Psoas muscle (tissue), 8 donors: ENCODE measurements around the gene RASGRP3. TPM values are rescaled to one million over a fixed set of nuclear protein-coding genes. Genes with fewer than 3 reads are reported as not detected.

Experiments used
- ATAC-seq, 4 donors: fragments of 200-7000 bp; cut with Tn5 transposase; one replicate each; pipeline ENCODE4 v1.9.1; 2020; ENCODE audit warnings: moderate library complexity in 3 of 4, mild to moderate bottlenecking in 2 of 4
- DNase-seq, 2 donors: peaks; one replicate each; pipeline ENCODE4 v3.0.0-alpha.2; 2020
- H3K27ac ChIP-seq: fragments of 200-600 bp; one replicate; pipeline ENCODE4 v1.8.0; 2022
- H3K27me3 ChIP-seq, 3 donors: fragments of 200-600 bp in 1 of 3; one replicate each; pipeline versions ENCODE4 v1.6.1 to v1.8.0; 2013 to 2022; ENCODE audit warnings: low read length in 2 of 3, mild to moderate bottlenecking in 2 of 3, moderate library complexity in 1 of 3; ENCODE audit not compliant: insufficient read depth in 3 of 3
- H3K36me3 ChIP-seq, 2 donors: fragments of 200-600 bp in 1 of 2; one replicate each; pipeline versions ENCODE4 v1.6.1 to v1.8.0; 2013 to 2022; ENCODE audit warnings: low read depth in 1 of 2, mild to moderate bottlenecking in 1 of 2, moderate library complexity in 1 of 2; ENCODE audit not compliant: insufficient read depth in 1 of 2
- H3K4me1 ChIP-seq: fragments of 200-600 bp; one replicate; pipeline ENCODE4 v1.8.0; 2022
- H3K4me3 ChIP-seq: fragments of 200-600 bp; one replicate; pipeline ENCODE4 v1.8.0; 2022; ENCODE audit warnings: mild to moderate bottlenecking
- H3K9me3 ChIP-seq: fragments of 200-600 bp; one replicate; pipeline ENCODE4 v1.8.0; 2022
- WGBS, 3 donors: extraction: QIAGEN DNeasy Blood & Tissue Kit; methylation state at CpG; one replicate each; pipeline versions ENCODE4 v1.1.6 to v1.1.7; 2013; 5-methylcytosine and 5-hydroxymethylcytosine counted together
- intact Hi-C, 2 donors: fragments of 100-400 bp; cut with DNase I; formaldehyde crosslinking; loops; one replicate each; pipeline versions ENCODE4 v1.11.0 to v1.14.2; 2022
- polyA plus RNA-seq, 3 donors: library from polyadenylated mRNA; stranded (reverse); fragments of 200-250 nt; gene quantifications; one replicate each; pipeline ENCODE4 v1.2.3, GENCODE V29; 2013
- total RNA-seq, 4 donors: library from RNA; stranded (reverse); fragmentation: NEBNext Ultra II Directional in 2 of 4; extraction: Animal tissue kit (Norgen Biotek cat#: 25700) in 2 of 4; gene quantifications; one replicate each; pipeline versions ENCODE4 v1.2.1 to v1.2.4, GENCODE V29; 2021 to 2023
- TF ChIP-seq, protein P1 (sequence below): fragments of 200-600 bp; IDR thresholded peaks from one replicate; pipeline ENCODE4 v1.8.0; 2022; ENCODE audit warnings: antibody characterized with exemption
- donor health status: healthy with polysubstance abuse.
- donor health status: DM: no; HTN: no; CAD: no; lungs with moderate emphysema.
- donor health status: Bipolar disorder and iron deficiency.
- donor health status: healthy.
- donor health status: DM: yes; HTN: yes; CAD: no.
- donor health status: DM: no; HTN: no; CAD: no.
- donor health status: DM: no; HTN: no; CAD: no.
- donor health status: DM: yes; HTN: yes; CAD: no.

Gene RASGRP3
- total and polyA plus RNA-seq, 7 donors: 3.4 to 24.9 (median 13.0) TPM

GRCh38 chr2:33518929-33519328 is 42.5 kb downstream of the RASGRP3 start:
- H3K36me3 ChIP-seq: peaks cover 6 to 45% of the 10 kb centered on the region in 2 donors
- H3K4me1 ChIP-seq: no peaks in the 10 kb centered on the region
- ATAC-seq (peak in 1 of 4 donors; percentile 63), DNase-seq (no peak)
- H3K4me3 ChIP-seq: no peak overlapping the region
- intact Hi-C loops: no loop called here
- 71 to 82% (median 73%) methylated on average over 1 of the region's 1 CpG for WGBS, 3 donors
- H3K9me3 ChIP-seq: no peaks in the 10 kb centered on the region
- TF ChIP-seq, protein P1, sequence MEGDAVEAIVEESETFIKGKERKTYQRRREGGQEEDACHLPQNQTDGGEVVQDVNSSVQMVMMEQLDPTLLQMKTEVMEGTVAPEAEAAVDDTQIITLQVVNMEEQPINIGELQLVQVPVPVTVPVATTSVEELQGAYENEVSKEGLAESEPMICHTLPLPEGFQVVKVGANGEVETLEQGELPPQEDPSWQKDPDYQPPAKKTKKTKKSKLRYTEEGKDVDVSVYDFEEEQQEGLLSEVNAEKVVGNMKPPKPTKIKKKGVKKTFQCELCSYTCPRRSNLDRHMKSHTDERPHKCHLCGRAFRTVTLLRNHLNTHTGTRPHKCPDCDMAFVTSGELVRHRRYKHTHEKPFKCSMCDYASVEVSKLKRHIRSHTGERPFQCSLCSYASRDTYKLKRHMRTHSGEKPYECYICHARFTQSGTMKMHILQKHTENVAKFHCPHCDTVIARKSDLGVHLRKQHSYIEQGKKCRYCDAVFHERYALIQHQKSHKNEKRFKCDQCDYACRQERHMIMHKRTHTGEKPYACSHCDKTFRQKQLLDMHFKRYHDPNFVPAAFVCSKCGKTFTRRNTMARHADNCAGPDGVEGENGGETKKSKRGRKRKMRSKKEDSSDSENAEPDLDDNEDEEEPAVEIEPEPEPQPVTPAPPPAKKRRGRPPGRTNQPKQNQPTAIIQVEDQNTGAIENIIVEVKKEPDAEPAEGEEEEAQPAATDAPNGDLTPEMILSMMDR: no peak
- H3K27ac ChIP-seq: no peak overlapping the region
- no peaks in the 10 kb centered on the region for H3K27me3 ChIP-seq

GRCh38 chr2:33521791-33522281 is 45.4 kb downstream of the RASGRP3 start:
- H3K36me3 ChIP-seq: peaks cover 0 to 39% of the 10 kb centered on the region in 2 donors
- whole genome bisulfite sequencing, 3 donors: 30 to 35% (median 35%) methylated on average over 1 of the region's 1 CpG
- no peak overlapping the region for H3K27ac ChIP-seq
- no peaks in the 10 kb centered on the region for H3K4me1 ChIP-seq
- H3K4me3 ChIP-seq: no peak overlapping the region
- intact Hi-C loops: no loop called here
- no peaks in the 10 kb centered on the region for H3K27me3 ChIP-seq
- DNase-seq: no peak
- H3K9me3 ChIP-seq: no peaks in the 10 kb centered on the region
- peak in 3 of 4 donors; percentile 60 to 76 (median 71) for ATAC-seq
- TF ChIP-seq, protein P1: no peak

DNA sequence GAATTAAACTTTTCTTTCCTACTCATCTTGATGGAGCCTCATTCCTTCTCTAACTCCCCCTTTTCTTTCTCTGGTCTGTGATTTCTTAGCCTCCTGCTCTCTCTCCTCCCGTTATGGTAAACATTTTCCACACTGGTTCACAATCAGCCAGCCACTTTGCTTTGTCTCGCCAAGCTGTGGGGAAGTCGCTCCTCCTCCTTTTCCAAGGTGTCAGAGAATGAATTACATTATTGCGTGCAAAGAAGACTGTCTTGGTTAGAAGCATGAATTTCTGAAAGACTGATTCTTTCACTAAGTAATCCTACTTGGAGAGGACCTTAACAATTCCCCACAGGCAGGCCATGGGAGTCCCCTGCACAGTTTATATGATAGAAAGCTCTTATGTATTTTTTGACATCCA is 46.1 kb downstream of the RASGRP3 start:
- no peak overlapping the region for H3K27ac ChIP-seq
- WGBS, 3 donors: 86 to 87% (median 87%) methylated on average over 4 of the region's 4 CpGs
- ATAC-seq: no peak

GRCh38 chr2:33525666-33526065 is 49.2 kb downstream of the RASGRP3 start:
- TF ChIP-seq, protein P1: no peak
- peaks cover under 1% of the 10 kb centered on the region for H3K4me1 ChIP-seq
- H3K27me3 ChIP-seq: no peaks in the 10 kb centered on the region
- H3K9me3 ChIP-seq: no peaks in the 10 kb centered on the region
- no peak for ATAC-seq
- H3K36me3 ChIP-seq: peaks cover 2 to 48% of the 10 kb centered on the region in 2 donors
- intact Hi-C loops: no loop called here
- H3K27ac ChIP-seq: no peak overlapping the region
- DNase-seq: no peak
- H3K4me3 ChIP-seq: no peak overlapping the region
- 93 to 97% (median 95%) methylated on average over 6 of the region's 6 CpGs for WGBS, 3 donors

More for the DNA sequence above, 46.1 kb downstream of the RASGRP3 start:
- TF ChIP-seq, protein P1: no peak
- Histone ChIP-seq H3K4me3 (no peak overlapping the region), H3K9me3 (no peaks in the 10 kb centered on the region), H3K4me1 (no peaks in the 10 kb centered on the region), H3K27me3 (no peaks in the 10 kb centered on the region), H3K36me3 (peaks cover 0 to 39% of the 10 kb centered on the region in 2 donors)
- no peak for DNase-seq
- intact Hi-C loops: no loop called here

DNA sequence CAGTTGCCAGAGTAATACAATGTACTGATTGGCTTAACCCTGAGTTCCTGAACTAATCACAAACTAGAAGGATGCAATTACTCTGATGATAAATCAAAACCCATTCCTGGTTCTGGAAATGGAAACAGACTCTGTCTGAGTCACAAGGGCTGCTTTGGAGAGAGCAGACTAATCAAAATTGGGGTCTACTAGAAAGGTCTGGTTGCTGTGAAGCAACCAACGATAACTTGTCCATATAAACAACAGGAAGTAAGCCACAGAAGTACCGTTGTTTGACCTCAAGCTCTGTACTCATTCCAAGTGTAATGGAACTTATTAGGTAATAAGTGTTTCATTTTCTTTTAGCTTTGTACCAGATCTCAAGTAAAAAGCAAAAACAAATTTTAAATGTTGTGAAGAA is 49.7 kb downstream of the RASGRP3 start:
- Histone ChIP-seq H3K4me3 (no peak overlapping the region), H3K27ac (no peak overlapping the region), H3K4me1 (peaks cover 5% of the 10 kb centered on the region), H3K9me3 (no peaks in the 10 kb centered on the region), H3K27me3 (no peaks in the 10 kb centered on the region), H3K36me3 (peaks cover 2 to 48% of the 10 kb centered on the region in 2 donors)
- DNase-seq (no peak), ATAC-seq (no peak)
- 17 to 29% (median 22%) methylated on average over 2 of the region's 2 CpGs for WGBS, 3 donors
- TF ChIP-seq, protein P1: no peak
- intact Hi-C loops: no loop called here
